GM12801 (cell line): ENCODE measurements around the gene CAPG.

Experiments used
- CTCF ChIP-seq: IDR thresholded peaks from one replicate; pipeline ENCODE4 v1.5.1; 2011; ENCODE audit warnings: control low read depth; ENCODE audit not compliant: insufficient read length; ENCODE audit errors: extremely low read depth

The CAPG gene

GRCh38 chr2:85444629-85445172, 34.5 kb upstream of the CAPG start:
- no peak for TF ChIP-seq CTCF

- TF ChIP-seq CTCF, result no peak
Measured at GRCh38 chr2:85441864-85442263, 31.7 kb upstream of the CAPG start.

GRCh38 chr2:85440729-85441128, 30.6 kb upstream of the CAPG start:
- no peak for TF ChIP-seq CTCF

- no peak for TF ChIP-seq CTCF
Measured at GRCh38 chr2:85439986-85440385, 29.8 kb upstream of the CAPG start.

- no peak for TF ChIP-seq CTCF
Measured at GRCh38 chr2:85439025-85439472, 28.9 kb upstream of the CAPG start.

- TF ChIP-seq CTCF, result no peak
Measured at GRCh38 chr2:85438201-85439024, 28.2 kb upstream of the CAPG start.

GRCh38 chr2:85437488-85438200, 27.5 kb upstream of the CAPG start:
- no peak for TF ChIP-seq CTCF
